ENCODE results near the gene RNF43.

Gene RNF43

GRCh38 chr17:58412064-58412703 is 5.2 kb downstream of the RNF43 start:
- peaks cover 63% of the 10 kb centered on the region for H3K4me1 Mint-ChIP-seq
- peaks cover 2% of the 10 kb centered on the region for H3K27me3 Mint-ChIP-seq (ENCODE audit: low read depth, poor library complexity)
- peak overlapping the region; percentile 15 for H3K27ac Mint-ChIP-seq
- no peaks in the 10 kb centered on the region for H3K36me3 Mint-ChIP-seq (ENCODE audit: low read depth)
- H3K4me3 Mint-ChIP-seq: peak overlapping the region; percentile 75
- no peak for DNase-seq
- no peaks in the 10 kb centered on the region for H3K9me3 Mint-ChIP-seq
- no peak for TF ChIP-seq CTCF (IDR thresholded peaks at IDR 0.05)

GRCh38 chr17:58411408-58411894 is 5.9 kb downstream of the RNF43 start:
- no peak for TF ChIP-seq CTCF (IDR thresholded peaks at IDR 0.05)
- Mint-ChIP-seq H3K4me1 (peaks cover 55% of the 10 kb centered on the region), H3K27ac (no peak overlapping the region), H3K27me3 (ENCODE audit: low read depth, poor library complexity) (peaks cover 2% of the 10 kb centered on the region), H3K4me3 (peak overlapping the region; percentile 63), H3K9me3 (no peaks in the 10 kb centered on the region), H3K36me3 (ENCODE audit: low read depth) (no peaks in the 10 kb centered on the region)
- no peak for DNase-seq

- Mint-ChIP-seq H3K4me3 (no peak overlapping the region), H3K36me3 (ENCODE audit: low read depth) (no peaks in the 10 kb centered on the region), H3K9me3 (no peaks in the 10 kb centered on the region), H3K27ac (no peak overlapping the region), H3K27me3 (ENCODE audit: low read depth, poor library complexity) (peaks cover 2% of the 10 kb centered on the region), H3K4me1 (peaks cover 49% of the 10 kb centered on the region)
- no peak for DNase-seq
- no peak for TF ChIP-seq CTCF (IDR thresholded peaks at IDR 0.05)
Measured at GRCh38 chr17:58410714-58411407, 6.5 kb downstream of the RNF43 start.

GRCh38 chr17:58409432-58409831 is 7.9 kb downstream of the RNF43 start:
- no peak for TF ChIP-seq CTCF (IDR thresholded peaks at IDR 0.05)
- H3K4me1 Mint-ChIP-seq: peaks cover 35% of the 10 kb centered on the region
- no peak overlapping the region for H3K4me3 Mint-ChIP-seq

GRCh38 chr17:58403311-58403710 is 14.0 kb downstream of the RNF43 start:
- H3K9me3 Mint-ChIP-seq: no peaks in the 10 kb centered on the region
- peaks cover 30% of the 10 kb centered on the region for H3K4me1 Mint-ChIP-seq
- no peak for DNase-seq
- no peaks in the 10 kb centered on the region for H3K27me3 Mint-ChIP-seq (ENCODE audit: low read depth, poor library complexity)
- no peak for TF ChIP-seq CTCF (IDR thresholded peaks at IDR 0.05)
- no peaks in the 10 kb centered on the region for H3K36me3 Mint-ChIP-seq (ENCODE audit: low read depth)
- H3K27ac Mint-ChIP-seq: peak overlapping the region; percentile 52
- no peak overlapping the region for H3K4me3 Mint-ChIP-seq

More at GRCh38 chr17:58409432-58409831, 7.9 kb downstream of the RNF43 start:
- H3K36me3 Mint-ChIP-seq (ENCODE audit: low read depth): no peaks in the 10 kb centered on the region
- no peaks in the 10 kb centered on the region for H3K9me3 Mint-ChIP-seq
- no peaks in the 10 kb centered on the region for H3K27me3 Mint-ChIP-seq (ENCODE audit: low read depth, poor library complexity)
- H3K27ac Mint-ChIP-seq: no peak overlapping the region
- DNase-seq: no peak

Data from nephron progenitor cell (in vitro differentiated cells).